H9 (cell line): ENCODE data around the gene FAM110C. TPM values are rescaled to one million over a fixed set of nuclear protein-coding genes. Genes with fewer than 3 reads are reported as not detected.

ENCODE experiments used
- DNase-seq: peaks from one replicate; pipeline ENCODE4 v3.0.0-alpha.2; 2017
- H2AFZ ChIP-seq: one replicate; pipeline ENCODE4 v1.6.1; 2013; ENCODE audit warnings: mild to moderate bottlenecking, low read length, control low read depth, moderate library complexity
- H2AK5ac ChIP-seq: 2 replicates; pipeline ENCODE4 v1.6.1; 2013; ENCODE audit warnings: low read length, control low read depth, mixed read lengths; ENCODE audit not compliant: insufficient read length
- H2BK120ac ChIP-seq: one replicate; pipeline ENCODE4 v1.6.1; 2013; ENCODE audit warnings: low read depth, mild to moderate bottlenecking, low read length, control low read depth, inconsistent platforms; ENCODE audit not compliant: poor library complexity, severe bottlenecking
- H2BK12ac ChIP-seq: 2 replicates; pipeline ENCODE4 v1.6.1; 2013; ENCODE audit warnings: low read length, control low read depth, mixed read lengths, low read depth; ENCODE audit not compliant: insufficient read length
- H2BK15ac ChIP-seq: 2 replicates; pipeline ENCODE4 v1.6.1; 2013; ENCODE audit warnings: low read depth, low read length, control low read depth
- H2BK20ac ChIP-seq: one replicate; pipeline ENCODE4 v1.6.1; 2013; ENCODE audit warnings: low read depth, mild to moderate bottlenecking, low read length, control low read depth, inconsistent platforms; ENCODE audit not compliant: poor library complexity, severe bottlenecking
- H2BK5ac ChIP-seq: 2 replicates; pipeline ENCODE4 v1.6.1; 2013; ENCODE audit warnings: low read length, control low read depth, mixed read lengths; ENCODE audit not compliant: insufficient read length
- H3K14ac ChIP-seq: 2 replicates; pipeline ENCODE4 v1.6.1; 2013; ENCODE audit warnings: low read length, control low read depth; ENCODE audit not compliant: insufficient read depth
- H3K18ac ChIP-seq: 2 replicates; pipeline ENCODE4 v1.6.1; 2013; ENCODE audit warnings: low read depth, mild to moderate bottlenecking, mixed read lengths, low read length, control low read depth; ENCODE audit not compliant: insufficient read length
- H3K23ac ChIP-seq: 2 replicates; pipeline ENCODE4 v1.6.1; 2013; ENCODE audit warnings: low read length, control low read depth, mixed read lengths, low read depth; ENCODE audit not compliant: insufficient read length
- H3K23me2 ChIP-seq: 2 replicates; pipeline ENCODE4 v1.6.1; 2013; ENCODE audit warnings: low read depth, mild to moderate bottlenecking, mixed read lengths, low read length, control low read depth; ENCODE audit not compliant: insufficient read length, poor library complexity, severe bottlenecking
- H3K27ac ChIP-seq: 2 replicates; pipeline ENCODE4 v1.5.1; 2013; ENCODE audit warnings: low read length, control low read depth, mixed read lengths, low read depth; ENCODE audit not compliant: insufficient read length
- H3K27me3 ChIP-seq: 2 replicates; pipeline ENCODE4 v1.6.1; 2013; ENCODE audit warnings: low read length, control low read depth, inconsistent platforms; ENCODE audit not compliant: insufficient read depth
- H3K4ac ChIP-seq: 2 replicates; pipeline ENCODE4 v1.6.1; 2013; ENCODE audit warnings: low read depth, mild to moderate bottlenecking, control low read depth, inconsistent platforms, low read length, moderate library complexity
- H3K4me1 ChIP-seq: 2 replicates; pipeline ENCODE4 v1.6.1; 2013; ENCODE audit warnings: low read length, control low read depth, inconsistent platforms; ENCODE audit not compliant: insufficient read depth
- H3K4me2 ChIP-seq: 2 replicates; pipeline ENCODE4 v1.6.1; 2013; ENCODE audit warnings: low read length, control low read depth, mixed read lengths; ENCODE audit not compliant: insufficient read length, insufficient read depth
- H3K56ac ChIP-seq: 2 replicates; pipeline ENCODE4 v1.6.1; 2013; ENCODE audit warnings: low read depth, mild to moderate bottlenecking, mixed read lengths, low read length, control low read depth; ENCODE audit not compliant: insufficient read length
- H3K79me1 ChIP-seq: 2 replicates; pipeline ENCODE4 v1.6.1; 2013; ENCODE audit warnings: low read depth, mild to moderate bottlenecking, moderate library complexity, low read length, control low read depth, inconsistent platforms; ENCODE audit not compliant: insufficient read depth, poor library complexity, severe bottlenecking
- H3K79me2 ChIP-seq: 2 replicates; pipeline ENCODE4 v1.6.1; 2013; ENCODE audit warnings: low read length, control low read depth, inconsistent platforms; ENCODE audit not compliant: insufficient read depth
- H3K9ac ChIP-seq: 2 replicates; pipeline ENCODE4 v1.6.1; 2013; ENCODE audit warnings: low read length, control low read depth, mixed read lengths; ENCODE audit not compliant: insufficient read length; ENCODE audit errors: extremely low read depth
- H3K9me3 ChIP-seq: one replicate; pipeline ENCODE4 v1.6.1; 2013; ENCODE audit warnings: low read depth, low read length, inconsistent platforms; ENCODE audit not compliant: control insufficient read depth
- H3T11ph ChIP-seq: one replicate; pipeline ENCODE4 v1.6.1; 2013; ENCODE audit warnings: mild to moderate bottlenecking, low read length, control low read depth, inconsistent platforms
- H4K20me1 ChIP-seq: one replicate; pipeline ENCODE4 v1.6.1; 2013; ENCODE audit not compliant: control insufficient read depth, insufficient read length, insufficient read depth
- H4K5ac ChIP-seq: 2 replicates; pipeline ENCODE4 v1.6.1; 2013; ENCODE audit warnings: low read depth, mild to moderate bottlenecking, mixed read lengths, low read length, control low read depth; ENCODE audit not compliant: insufficient read length
- H4K8ac ChIP-seq: replicated peaks from 2 replicates; pipeline ENCODE4 v1.6.1; 2013; ENCODE audit warnings: low read length, control low read depth, mixed read lengths, low read depth; ENCODE audit not compliant: insufficient read length
- H4K91ac ChIP-seq: 2 replicates; pipeline ENCODE4 v1.6.1; 2013; ENCODE audit warnings: low read depth, mild to moderate bottlenecking, moderate library complexity, mixed read lengths, low read length, control low read depth; ENCODE audit not compliant: insufficient read length
- H3K27ac Mint-ChIP-seq, 3 experiments: 2 replicates in 2 of 3; 3 replicates in 1 of 3; pipeline ENCODE4 v1.8.0; 2020 to 2021; ENCODE audit warnings: mixed read lengths in 3 of 3, mild to moderate bottlenecking in 1 of 3, moderate library complexity in 1 of 3
- H3K27me3 Mint-ChIP-seq: 2 replicates; pipeline ENCODE4 v1.8.0; 2021; ENCODE audit warnings: low read depth, mild to moderate bottlenecking, moderate library complexity, mixed read lengths
- H3K36me3 Mint-ChIP-seq, 3 experiments: 2 replicates in 2 of 3; 3 replicates in 1 of 3; pipeline ENCODE4 v1.8.0; 2020 to 2021; ENCODE audit warnings: low read depth in 3 of 3, mixed read lengths in 3 of 3; ENCODE audit not compliant: insufficient read depth in 1 of 3
- H3K4me1 Mint-ChIP-seq, 2 experiments: 2 replicates each; pipeline ENCODE4 v1.8.0; 2020; ENCODE audit warnings: mixed read lengths in 2 of 2
- H3K4me3 Mint-ChIP-seq, 2 experiments: 2 replicates in 1 of 2; 3 replicates in 1 of 2; pipeline ENCODE4 v1.8.0; 2020 to 2021; ENCODE audit warnings: mild to moderate bottlenecking in 2 of 2, mixed read lengths in 2 of 2, moderate library complexity in 1 of 2
- H3K9me3 Mint-ChIP-seq, 2 experiments: 2 replicates in 1 of 2; 3 replicates in 1 of 2; pipeline ENCODE4 v1.8.0; 2020; ENCODE audit warnings: mild to moderate bottlenecking in 2 of 2, mixed read lengths in 2 of 2, moderate library complexity in 1 of 2
- CTCF ChIP-seq: fragments of 200-600 bp; sonication (generic); conservative IDR thresholded peaks from 3 replicates; pipeline ENCODE4 v1.8.0; 2021; ENCODE audit warnings: antibody characterized with exemption, mild to moderate bottlenecking
- WGBS: extraction: QIAGEN DNeasy Blood & Tissue Kit; methylation state at CpG from one replicate; pipeline ENCODE4 v1.1.7; 2013; ENCODE audit warnings: missing lambda C conversion rate, low lambda C conversion rate, mixed read lengths; ENCODE audit not compliant: insufficient read length; ENCODE audit errors: extremely low coverage; 5-methylcytosine and 5-hydroxymethylcytosine counted together
- total RNA-seq: library from RNA; stranded (reverse); gene quantifications from 2 replicates; pipeline ENCODE4 v1.2.1, GENCODE V29; 2021

Gene FAM110C
- total RNA-seq, 1 experiment from 2014 or later = 3.4 TPM

- Histone ChIP-seq H2AFZ (no peak overlapping the region), H3K23me2 (no peaks in the 10 kb centered on the region), H3K79me1 (no peaks in the 10 kb centered on the region), H3K56ac (no peak overlapping the region), H3K4ac (no peak overlapping the region), H2BK12ac (no peak overlapping the region), H4K20me1 (no peaks in the 10 kb centered on the region), H4K8ac (no peak overlapping the region), H3K14ac (no peak overlapping the region), H3K4me1 (no peaks in the 10 kb centered on the region), H3K79me2 (no peaks in the 10 kb centered on the region), H3T11ph (no peak overlapping the region), H3K9ac (no peak overlapping the region), H2BK20ac (no peak overlapping the region), H2BK5ac (no peak overlapping the region), H4K5ac (no peak overlapping the region), H2BK120ac (no peak overlapping the region), H3K18ac (no peak overlapping the region), H3K23ac (no peak overlapping the region), H2AK5ac (no peak overlapping the region), H3K9me3 (no peaks in the 10 kb centered on the region), H3K27ac (no peak overlapping the region), H2BK15ac (no peak overlapping the region), H4K91ac (no peak overlapping the region), H3K27me3 (no peaks in the 10 kb centered on the region), H3K4me2 (no peak overlapping the region)
- DNase-seq = no peak
- Mint-ChIP-seq H3K4me1 (0 out of 4 replicates have a peak, but pooled peaks cover 0 to 1% of the 10 kb centered on the region in 2 experiments), H3K27me3 (peaks cover 2% of the 10 kb centered on the region), H3K9me3 (no peaks in the 10 kb centered on the region), H3K27ac (no peak overlapping the region), H3K4me3 (no peak overlapping the region), H3K36me3 (no peaks in the 10 kb centered on the region; a peak in 1 of 7 replicates)
- no CpG with 5 or more reads among the region's 1 CpG for WGBS
- no peak for TF ChIP-seq CTCF
These were observed 17.1 kb downstream of the FAM110C start for GRCh38 chr2:29253-29652.
